Measurements from ENCODE around the gene LIMK1. TPM values are rescaled to one million over a fixed set of nuclear protein-coding genes. Genes with fewer than 3 reads are reported as not detected.

Gene LIMK1
- total and polyA plus RNA-seq, 2 experiments from 2014 or later: 13.0 to 96.5 TPM

DNA sequence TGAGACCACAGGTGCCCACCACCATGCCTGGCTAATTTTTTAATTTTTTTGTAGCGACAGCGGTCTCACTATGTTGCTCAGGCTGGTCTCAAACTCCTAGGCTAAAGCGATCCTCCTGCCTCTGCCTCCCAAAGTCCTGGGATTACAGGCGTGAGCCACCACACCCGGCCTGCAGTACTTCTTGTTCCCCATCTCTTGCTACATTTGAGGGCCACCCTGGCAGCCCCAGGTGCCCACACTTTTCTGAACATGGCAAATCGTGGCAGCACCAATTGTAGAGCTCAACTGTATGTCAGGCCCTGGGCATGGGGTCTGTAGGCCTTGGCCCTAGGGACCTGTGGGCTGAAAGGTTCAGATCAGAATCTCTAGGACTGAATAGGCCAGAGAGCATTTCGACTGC is 25.1 kb upstream of the LIMK1 start:
- Mint-ChIP-seq H3K36me3 (ENCODE audit: low read depth) (no peaks in the 10 kb centered on the region), H3K9me3 (no peaks in the 10 kb centered on the region), H3K4me3 (no peak overlapping the region), H3K4me1 (no peaks in the 10 kb centered on the region), H3K27ac (no peak overlapping the region), H3K27me3 (ENCODE audit: insufficient read depth, low read depth, poor library complexity) (peaks cover 12% of the 10 kb centered on the region)
- H3K27me3 ChIP-seq (ENCODE audit: insufficient read depth): no peaks in the 10 kb centered on the region
- no peak for ATAC-seq
- no peaks in the 10 kb centered on the region for H3K9me2 ChIP-seq (ENCODE audit: insufficient read depth)
- H3K4me1 ChIP-seq (ENCODE audit: insufficient read depth): no peaks in the 10 kb centered on the region
- H3K79me2 ChIP-seq (replicated peaks; ENCODE audit: insufficient read depth): no peaks in the 10 kb centered on the region
- TF ChIP-seq, protein P1, sequence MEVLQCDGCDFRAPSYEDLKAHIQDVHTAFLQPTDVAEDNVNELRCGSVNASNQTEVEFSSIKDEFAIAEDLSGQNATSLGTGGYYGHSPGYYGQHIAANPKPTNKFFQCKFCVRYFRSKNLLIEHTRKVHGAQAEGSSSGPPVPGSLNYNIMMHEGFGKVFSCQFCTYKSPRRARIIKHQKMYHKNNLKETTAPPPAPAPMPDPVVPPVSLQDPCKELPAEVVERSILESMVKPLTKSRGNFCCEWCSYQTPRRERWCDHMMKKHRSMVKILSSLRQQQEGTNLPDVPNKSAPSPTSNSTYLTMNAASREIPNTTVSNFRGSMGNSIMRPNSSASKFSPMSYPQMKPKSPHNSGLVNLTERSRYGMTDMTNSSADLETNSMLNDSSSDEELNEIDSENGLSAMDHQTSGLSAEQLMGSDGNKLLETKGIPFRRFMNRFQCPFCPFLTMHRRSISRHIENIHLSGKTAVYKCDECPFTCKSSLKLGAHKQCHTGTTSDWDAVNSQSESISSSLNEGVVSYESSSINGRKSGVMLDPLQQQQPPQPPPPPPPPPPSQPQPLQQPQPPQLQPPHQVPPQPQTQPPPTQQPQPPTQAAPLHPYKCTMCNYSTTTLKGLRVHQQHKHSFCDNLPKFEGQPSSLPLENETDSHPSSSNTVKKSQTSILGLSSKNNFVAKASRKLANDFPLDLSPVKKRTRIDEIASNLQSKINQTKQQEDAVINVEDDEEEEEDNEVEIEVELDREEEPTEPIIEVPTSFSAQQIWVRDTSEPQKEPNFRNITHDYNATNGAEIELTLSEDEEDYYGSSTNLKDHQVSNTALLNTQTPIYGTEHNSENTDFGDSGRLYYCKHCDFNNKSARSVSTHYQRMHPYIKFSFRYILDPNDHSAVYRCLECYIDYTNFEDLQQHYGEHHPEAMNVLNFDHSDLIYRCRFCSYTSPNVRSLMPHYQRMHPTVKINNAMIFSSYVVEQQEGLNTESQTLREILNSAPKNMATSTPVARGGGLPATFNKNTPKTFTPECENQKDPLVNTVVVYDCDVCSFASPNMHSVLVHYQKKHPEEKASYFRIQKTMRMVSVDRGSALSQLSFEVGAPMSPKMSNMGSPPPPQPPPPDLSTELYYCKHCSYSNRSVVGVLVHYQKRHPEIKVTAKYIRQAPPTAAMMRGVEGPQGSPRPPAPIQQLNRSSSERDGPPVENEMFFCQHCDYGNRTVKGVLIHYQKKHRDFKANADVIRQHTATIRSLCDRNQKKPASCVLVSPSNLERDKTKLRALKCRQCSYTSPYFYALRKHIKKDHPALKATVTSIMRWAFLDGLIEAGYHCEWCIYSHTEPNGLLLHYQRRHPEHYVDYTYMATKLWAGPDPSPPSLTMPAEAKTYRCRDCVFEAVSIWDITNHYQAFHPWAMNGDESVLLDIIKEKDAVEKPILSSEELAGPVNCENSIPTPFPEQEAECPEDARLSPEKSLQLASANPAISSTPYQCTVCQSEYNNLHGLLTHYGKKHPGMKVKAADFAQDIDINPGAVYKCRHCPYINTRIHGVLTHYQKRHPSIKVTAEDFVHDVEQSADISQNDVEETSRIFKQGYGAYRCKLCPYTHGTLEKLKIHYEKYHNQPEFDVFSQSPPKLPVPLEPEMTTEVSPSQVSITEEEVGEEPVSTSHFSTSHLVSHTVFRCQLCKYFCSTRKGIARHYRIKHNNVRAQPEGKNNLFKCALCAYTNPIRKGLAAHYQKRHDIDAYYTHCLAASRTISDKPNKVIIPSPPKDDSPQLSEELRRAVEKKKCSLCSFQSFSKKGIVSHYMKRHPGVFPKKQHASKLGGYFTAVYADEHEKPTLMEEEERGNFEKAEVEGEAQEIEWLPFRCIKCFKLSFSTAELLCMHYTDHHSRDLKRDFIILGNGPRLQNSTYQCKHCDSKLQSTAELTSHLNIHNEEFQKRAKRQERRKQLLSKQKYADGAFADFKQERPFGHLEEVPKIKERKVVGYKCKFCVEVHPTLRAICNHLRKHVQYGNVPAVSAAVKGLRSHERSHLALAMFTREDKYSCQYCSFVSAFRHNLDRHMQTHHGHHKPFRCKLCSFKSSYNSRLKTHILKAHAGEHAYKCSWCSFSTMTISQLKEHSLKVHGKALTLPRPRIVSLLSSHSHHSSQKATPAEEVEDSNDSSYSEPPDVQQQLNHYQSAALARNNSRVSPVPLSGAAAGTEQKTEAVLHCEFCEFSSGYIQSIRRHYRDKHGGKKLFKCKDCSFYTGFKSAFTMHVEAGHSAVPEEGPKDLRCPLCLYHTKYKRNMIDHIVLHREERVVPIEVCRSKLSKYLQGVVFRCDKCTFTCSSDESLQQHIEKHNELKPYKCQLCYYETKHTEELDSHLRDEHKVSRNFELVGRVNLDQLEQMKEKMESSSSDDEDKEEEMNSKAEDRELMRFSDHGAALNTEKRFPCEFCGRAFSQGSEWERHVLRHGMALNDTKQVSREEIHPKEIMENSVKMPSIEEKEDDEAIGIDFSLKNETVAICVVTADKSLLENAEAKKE (CRISPR knock-in tag; IDR thresholded peaks at IDR 0.05): no peak
- TF ChIP-seq JUNB (IDR thresholded peaks at IDR 0.05; ENCODE audit: unreplicated experiment) (no peak), POLR2AphosphoS5 (IDR thresholded peaks at IDR 0.05; ENCODE audit: low read depth) (no peak), NANOG (IDR thresholded peaks at IDR 0.05; ENCODE audit: borderline replicate concordance) (no peak), CREB1 (CRISPR knock-in tag; IDR thresholded peaks at IDR 0.05; ENCODE audit: low read depth) (no peak), EZH2 (IDR thresholded peaks at IDR 0.05; ENCODE audit: low read depth, unreplicated experiment) (no peak), STAT1 (IDR thresholded peaks at IDR 0.05; ENCODE audit: unreplicated experiment) (no peak), ZNF331 (CRISPR knock-in tag; IDR thresholded peaks at IDR 0.05; ENCODE audit: low read depth) (no peak), CTCF (conservative IDR thresholded peaks at IDR 0.05; ENCODE audit: low read depth in 2 of 2) (no peak), ZNF114 (CRISPR knock-in tag; IDR thresholded peaks at IDR 0.05) (no peak), REST (IDR thresholded peaks at IDR 0.05; ENCODE audit: unreplicated experiment) (no peak), EZH2phosphoT487 (IDR thresholded peaks at IDR 0.05; ENCODE audit: unreplicated experiment) (no peak)
- TF ChIP-seq, protein P2, sequence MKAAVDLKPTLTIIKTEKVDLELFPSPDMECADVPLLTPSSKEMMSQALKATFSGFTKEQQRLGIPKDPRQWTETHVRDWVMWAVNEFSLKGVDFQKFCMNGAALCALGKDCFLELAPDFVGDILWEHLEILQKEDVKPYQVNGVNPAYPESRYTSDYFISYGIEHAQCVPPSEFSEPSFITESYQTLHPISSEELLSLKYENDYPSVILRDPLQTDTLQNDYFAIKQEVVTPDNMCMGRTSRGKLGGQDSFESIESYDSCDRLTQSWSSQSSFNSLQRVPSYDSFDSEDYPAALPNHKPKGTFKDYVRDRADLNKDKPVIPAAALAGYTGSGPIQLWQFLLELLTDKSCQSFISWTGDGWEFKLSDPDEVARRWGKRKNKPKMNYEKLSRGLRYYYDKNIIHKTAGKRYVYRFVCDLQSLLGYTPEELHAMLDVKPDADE (IDR thresholded peaks at IDR 0.05): no peak
- no peak overlapping the region for H3K4me3 ChIP-seq
- H3K4me2 ChIP-seq: no peak overlapping the region
- no peaks in the 10 kb centered on the region for H4K20me1 ChIP-seq (replicated peaks; ENCODE audit: insufficient read depth)
- no peaks in the 10 kb centered on the region for H3K36me3 ChIP-seq (ENCODE audit: insufficient read depth)
- no peak overlapping the region for H3K27ac ChIP-seq (ENCODE audit: low read depth)
- no peaks in the 10 kb centered on the region for H3F3A ChIP-seq (replicated peaks; ENCODE audit: low read depth)
- DNase-seq (ENCODE audit: low spot score): no peak
- H2AFZ ChIP-seq: no peak overlapping the region
